H1 (cell line): ENCODE measurements around the gene GADD45B. TPM values are rescaled to one million over a fixed set of nuclear protein-coding genes. Genes with fewer than 3 reads are reported as not detected.

Experiments used
- ASH2L ChIP-seq: fragments of 200-600, 300-600 bp; sonication (generic); IDR thresholded peaks from one replicate; pipeline ENCODE4 v1.7.1; 2017; ENCODE audit warnings: low read length
- BCL11A ChIP-seq, 2 experiments: IDR thresholded peaks; one replicate each; pipeline ENCODE4 v1.6.1; 2011; ENCODE audit warnings: low read depth in 2 of 2, low read length in 2 of 2, mild to moderate bottlenecking in 2 of 2
- RBBP5 ChIP-seq: IDR thresholded peaks from 2 replicates; pipeline ENCODE4 v1.7.1; 2012; ENCODE audit warnings: low read depth, mild to moderate bottlenecking, inconsistent platforms, low read length, moderate library complexity, borderline replicate concordance
- RXRA ChIP-seq: IDR thresholded peaks from 2 replicates; pipeline ENCODE4 v1.6.1; 2011; ENCODE audit warnings: low read depth, mild to moderate bottlenecking, low read length, moderate library complexity; ENCODE audit not compliant: insufficient read depth
- SUZ12 ChIP-seq: fragments of 200-600 bp; sonication (generic); IDR thresholded peaks from 2 replicates; pipeline ENCODE4 v1.6.1; 2012; ENCODE audit warnings: mild to moderate bottlenecking, inconsistent platforms, low read length, moderate library complexity, mixed read lengths
- TAF7 ChIP-seq: optimal IDR thresholded peaks from 2 replicates; pipeline ENCODE3; 2011; ENCODE audit warnings: low read depth, mild to moderate bottlenecking, inconsistent platforms, low read length, moderate library complexity, borderline replicate concordance
- polyA plus RNA-seq, 7 experiments: library from polyadenylated mRNA; depleted of rRNA in 3 of 7; stranded (reverse) in 5 of 7; unstranded in 2 of 7; fragments of >200 nt in 5 of 7; fragments of 200-250 nt in 2 of 7; gene quantifications; 1 replicate in 5 of 7; 2 replicates in 1 of 7; 4 replicates in 1 of 7; pipeline versions ENCODE4 v1.2.1 to v1.2.3, GENCODE V29; 2011 to 2013; ENCODE audit warnings: missing spikeins in 2 of 7, mixed read lengths in 2 of 7
- total RNA-seq: library from RNA; stranded (reverse); fragmentation: NEBNext Ultra II Directional; extraction: Animal tissue kit (Norgen Biotek cat#: 25700); gene quantifications from 2 replicates; pipeline ENCODE4 v1.2.1, GENCODE V29; 2021
- TF ChIP-seq, protein P1 (sequence below): fragments of 300-600 bp; sonication (generic); IDR thresholded peaks from 2 replicates; pipeline ENCODE4 v1.7.1; 2012; ENCODE audit warnings: low read length, moderate library complexity, mild to moderate bottlenecking, inconsistent platforms; ENCODE audit not compliant: insufficient replicate concordance
- TF ChIP-seq, protein P2 (sequence below): IDR thresholded peaks from 2 replicates; pipeline ENCODE4 v1.6.1; 2011; ENCODE audit warnings: low read depth, mild to moderate bottlenecking, low read length; ENCODE audit not compliant: insufficient read depth

Gene GADD45B
- total and polyA plus RNA-seq, 2 of the 8 experiments (the other 6 are each of a cell fraction or from before 2014, with no cell fraction given), result 7.4 to 11.4 TPM

DNA sequence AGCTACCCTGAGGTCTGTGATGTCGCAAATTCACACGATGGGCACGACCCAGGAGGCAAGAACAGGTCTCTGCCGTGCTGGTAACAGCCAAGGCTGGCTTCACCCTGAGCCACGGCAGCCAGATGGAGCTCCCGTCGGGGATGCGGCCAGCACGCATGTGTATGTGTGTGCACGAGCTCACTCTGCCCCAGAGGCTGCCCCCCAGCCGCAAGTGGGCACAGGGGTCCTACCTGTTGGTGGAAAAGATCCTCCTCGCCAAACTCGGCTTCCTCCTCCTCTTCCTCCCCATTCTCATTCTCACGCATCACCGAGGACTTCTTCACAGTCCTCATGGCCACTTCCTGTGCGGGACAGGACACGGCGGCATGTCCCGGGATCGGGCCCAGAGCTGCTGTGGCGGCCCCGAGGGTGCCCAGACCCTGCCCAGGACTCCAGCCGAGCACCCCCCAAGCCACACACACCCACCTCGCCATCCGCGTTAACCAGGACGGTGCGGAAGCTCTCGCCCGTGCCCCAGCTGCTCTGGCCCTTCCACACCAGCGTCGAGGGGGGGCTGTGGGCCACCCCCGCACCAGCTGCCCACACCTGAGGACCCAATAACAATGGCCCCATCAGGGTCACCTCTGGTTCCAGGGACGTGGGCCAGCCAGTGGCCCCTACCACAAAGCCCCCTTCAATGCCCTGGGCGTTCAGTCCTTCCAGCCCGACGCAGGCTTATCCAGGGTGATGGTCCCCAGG, 44.4 kb upstream of the GADD45B start (continued):
- TF ChIP-seq, protein P1, sequence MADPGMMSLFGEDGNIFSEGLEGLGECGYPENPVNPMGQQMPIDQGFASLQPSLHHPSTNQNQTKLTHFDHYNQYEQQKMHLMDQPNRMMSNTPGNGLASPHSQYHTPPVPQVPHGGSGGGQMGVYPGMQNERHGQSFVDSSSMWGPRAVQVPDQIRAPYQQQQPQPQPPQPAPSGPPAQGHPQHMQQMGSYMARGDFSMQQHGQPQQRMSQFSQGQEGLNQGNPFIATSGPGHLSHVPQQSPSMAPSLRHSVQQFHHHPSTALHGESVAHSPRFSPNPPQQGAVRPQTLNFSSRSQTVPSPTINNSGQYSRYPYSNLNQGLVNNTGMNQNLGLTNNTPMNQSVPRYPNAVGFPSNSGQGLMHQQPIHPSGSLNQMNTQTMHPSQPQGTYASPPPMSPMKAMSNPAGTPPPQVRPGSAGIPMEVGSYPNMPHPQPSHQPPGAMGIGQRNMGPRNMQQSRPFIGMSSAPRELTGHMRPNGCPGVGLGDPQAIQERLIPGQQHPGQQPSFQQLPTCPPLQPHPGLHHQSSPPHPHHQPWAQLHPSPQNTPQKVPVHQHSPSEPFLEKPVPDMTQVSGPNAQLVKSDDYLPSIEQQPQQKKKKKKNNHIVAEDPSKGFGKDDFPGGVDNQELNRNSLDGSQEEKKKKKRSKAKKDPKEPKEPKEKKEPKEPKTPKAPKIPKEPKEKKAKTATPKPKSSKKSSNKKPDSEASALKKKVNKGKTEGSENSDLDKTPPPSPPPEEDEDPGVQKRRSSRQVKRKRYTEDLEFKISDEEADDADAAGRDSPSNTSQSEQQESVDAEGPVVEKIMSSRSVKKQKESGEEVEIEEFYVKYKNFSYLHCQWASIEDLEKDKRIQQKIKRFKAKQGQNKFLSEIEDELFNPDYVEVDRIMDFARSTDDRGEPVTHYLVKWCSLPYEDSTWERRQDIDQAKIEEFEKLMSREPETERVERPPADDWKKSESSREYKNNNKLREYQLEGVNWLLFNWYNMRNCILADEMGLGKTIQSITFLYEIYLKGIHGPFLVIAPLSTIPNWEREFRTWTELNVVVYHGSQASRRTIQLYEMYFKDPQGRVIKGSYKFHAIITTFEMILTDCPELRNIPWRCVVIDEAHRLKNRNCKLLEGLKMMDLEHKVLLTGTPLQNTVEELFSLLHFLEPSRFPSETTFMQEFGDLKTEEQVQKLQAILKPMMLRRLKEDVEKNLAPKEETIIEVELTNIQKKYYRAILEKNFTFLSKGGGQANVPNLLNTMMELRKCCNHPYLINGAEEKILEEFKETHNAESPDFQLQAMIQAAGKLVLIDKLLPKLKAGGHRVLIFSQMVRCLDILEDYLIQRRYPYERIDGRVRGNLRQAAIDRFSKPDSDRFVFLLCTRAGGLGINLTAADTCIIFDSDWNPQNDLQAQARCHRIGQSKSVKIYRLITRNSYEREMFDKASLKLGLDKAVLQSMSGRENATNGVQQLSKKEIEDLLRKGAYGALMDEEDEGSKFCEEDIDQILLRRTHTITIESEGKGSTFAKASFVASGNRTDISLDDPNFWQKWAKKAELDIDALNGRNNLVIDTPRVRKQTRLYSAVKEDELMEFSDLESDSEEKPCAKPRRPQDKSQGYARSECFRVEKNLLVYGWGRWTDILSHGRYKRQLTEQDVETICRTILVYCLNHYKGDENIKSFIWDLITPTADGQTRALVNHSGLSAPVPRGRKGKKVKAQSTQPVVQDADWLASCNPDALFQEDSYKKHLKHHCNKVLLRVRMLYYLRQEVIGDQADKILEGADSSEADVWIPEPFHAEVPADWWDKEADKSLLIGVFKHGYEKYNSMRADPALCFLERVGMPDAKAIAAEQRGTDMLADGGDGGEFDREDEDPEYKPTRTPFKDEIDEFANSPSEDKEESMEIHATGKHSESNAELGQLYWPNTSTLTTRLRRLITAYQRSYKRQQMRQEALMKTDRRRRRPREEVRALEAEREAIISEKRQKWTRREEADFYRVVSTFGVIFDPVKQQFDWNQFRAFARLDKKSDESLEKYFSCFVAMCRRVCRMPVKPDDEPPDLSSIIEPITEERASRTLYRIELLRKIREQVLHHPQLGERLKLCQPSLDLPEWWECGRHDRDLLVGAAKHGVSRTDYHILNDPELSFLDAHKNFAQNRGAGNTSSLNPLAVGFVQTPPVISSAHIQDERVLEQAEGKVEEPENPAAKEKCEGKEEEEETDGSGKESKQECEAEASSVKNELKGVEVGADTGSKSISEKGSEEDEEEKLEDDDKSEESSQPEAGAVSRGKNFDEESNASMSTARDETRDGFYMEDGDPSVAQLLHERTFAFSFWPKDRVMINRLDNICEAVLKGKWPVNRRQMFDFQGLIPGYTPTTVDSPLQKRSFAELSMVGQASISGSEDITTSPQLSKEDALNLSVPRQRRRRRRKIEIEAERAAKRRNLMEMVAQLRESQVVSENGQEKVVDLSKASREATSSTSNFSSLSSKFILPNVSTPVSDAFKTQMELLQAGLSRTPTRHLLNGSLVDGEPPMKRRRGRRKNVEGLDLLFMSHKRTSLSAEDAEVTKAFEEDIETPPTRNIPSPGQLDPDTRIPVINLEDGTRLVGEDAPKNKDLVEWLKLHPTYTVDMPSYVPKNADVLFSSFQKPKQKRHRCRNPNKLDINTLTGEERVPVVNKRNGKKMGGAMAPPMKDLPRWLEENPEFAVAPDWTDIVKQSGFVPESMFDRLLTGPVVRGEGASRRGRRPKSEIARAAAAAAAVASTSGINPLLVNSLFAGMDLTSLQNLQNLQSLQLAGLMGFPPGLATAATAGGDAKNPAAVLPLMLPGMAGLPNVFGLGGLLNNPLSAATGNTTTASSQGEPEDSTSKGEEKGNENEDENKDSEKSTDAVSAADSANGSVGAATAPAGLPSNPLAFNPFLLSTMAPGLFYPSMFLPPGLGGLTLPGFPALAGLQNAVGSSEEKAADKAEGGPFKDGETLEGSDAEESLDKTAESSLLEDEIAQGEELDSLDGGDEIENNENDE, result no peak
- TF ChIP-seq, protein P2, sequence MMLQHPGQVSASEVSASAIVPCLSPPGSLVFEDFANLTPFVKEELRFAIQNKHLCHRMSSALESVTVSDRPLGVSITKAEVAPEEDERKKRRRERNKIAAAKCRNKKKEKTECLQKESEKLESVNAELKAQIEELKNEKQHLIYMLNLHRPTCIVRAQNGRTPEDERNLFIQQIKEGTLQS, result no peak
- TF ChIP-seq RXRA, result no peak
- no peak for TF ChIP-seq BCL11A (IDR thresholded peaks at IDR 0.05; ENCODE audit: low read depth in 2 of 2, low read length in 2 of 2)
- TF ChIP-seq SUZ12, result no peak
- no peak for TF ChIP-seq RBBP5
- TF ChIP-seq TAF7, result no peak
- no peak for TF ChIP-seq ASH2L
